Measurements from ENCODE around the gene TPRG1L. TPM values are rescaled to one million over a fixed set of nuclear protein-coding genes. Genes with fewer than 3 reads are reported as not detected.

TPRG1L gene
- total and polyA plus RNA-seq, 2 donors from 2014 or later: 37.1 to 72.4 TPM

DNA sequence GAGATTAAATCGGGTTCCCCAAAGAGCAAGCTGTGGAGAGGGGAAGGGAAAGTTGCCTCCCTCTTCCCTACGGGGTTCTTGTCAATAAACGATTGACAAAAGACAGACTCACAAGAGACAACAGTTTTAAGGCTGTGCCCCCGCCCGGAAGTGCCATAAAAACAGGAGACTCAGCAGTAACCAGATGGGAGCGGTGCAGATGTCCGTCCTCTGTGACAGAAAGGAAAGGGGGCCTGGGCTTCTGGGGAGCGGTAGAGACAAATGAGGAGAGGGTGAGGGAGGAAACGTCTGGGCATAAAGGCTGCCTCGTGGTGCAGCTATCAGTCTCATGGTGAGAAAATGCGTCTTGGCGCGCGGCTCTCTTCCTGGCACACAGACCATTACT, 33.4 kb downstream of the TPRG1L start:
- Histone ChIP-seq H3K36me3 (ENCODE audit: control insufficient read depth in 2 of 3, insufficient read depth in 3 of 3, low read length in 3 of 3) (no peaks in the 10 kb centered on the region), H3K4me1 (ENCODE audit: control insufficient read depth in 2 of 3, insufficient read depth in 2 of 3, low read depth in 1 of 3, low read length in 3 of 3) (no peaks in the 10 kb centered on the region), H3K4me3 (ENCODE audit: low read length in 3 of 3) (no peak overlapping the region), H3K9ac (ENCODE audit: low read length in 3 of 3) (no peak overlapping the region), H3K27ac (ENCODE audit: low read depth in 2 of 2, low read length in 2 of 2) (no peak overlapping the region), H3K9me3 (ENCODE audit: control insufficient read depth in 2 of 3, insufficient read depth in 1 of 3, low read length in 3 of 3) (no peaks in the 10 kb centered on the region), H3K27me3 (ENCODE audit: control insufficient read depth, insufficient read depth, low read length) (peaks cover 15% of the 10 kb centered on the region)
- TF ChIP-seq, protein P1, sequence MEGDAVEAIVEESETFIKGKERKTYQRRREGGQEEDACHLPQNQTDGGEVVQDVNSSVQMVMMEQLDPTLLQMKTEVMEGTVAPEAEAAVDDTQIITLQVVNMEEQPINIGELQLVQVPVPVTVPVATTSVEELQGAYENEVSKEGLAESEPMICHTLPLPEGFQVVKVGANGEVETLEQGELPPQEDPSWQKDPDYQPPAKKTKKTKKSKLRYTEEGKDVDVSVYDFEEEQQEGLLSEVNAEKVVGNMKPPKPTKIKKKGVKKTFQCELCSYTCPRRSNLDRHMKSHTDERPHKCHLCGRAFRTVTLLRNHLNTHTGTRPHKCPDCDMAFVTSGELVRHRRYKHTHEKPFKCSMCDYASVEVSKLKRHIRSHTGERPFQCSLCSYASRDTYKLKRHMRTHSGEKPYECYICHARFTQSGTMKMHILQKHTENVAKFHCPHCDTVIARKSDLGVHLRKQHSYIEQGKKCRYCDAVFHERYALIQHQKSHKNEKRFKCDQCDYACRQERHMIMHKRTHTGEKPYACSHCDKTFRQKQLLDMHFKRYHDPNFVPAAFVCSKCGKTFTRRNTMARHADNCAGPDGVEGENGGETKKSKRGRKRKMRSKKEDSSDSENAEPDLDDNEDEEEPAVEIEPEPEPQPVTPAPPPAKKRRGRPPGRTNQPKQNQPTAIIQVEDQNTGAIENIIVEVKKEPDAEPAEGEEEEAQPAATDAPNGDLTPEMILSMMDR (IDR thresholded peaks at IDR 0.05; ENCODE audit: borderline replicate concordance, extremely low read depth, insufficient read depth): no peak
- intact Hi-C loops (cut with DNase I): no loop called here
- DNase-seq (peak in 1 of 5 donors; percentile 26), FAIRE-seq (no peak)

DNA sequence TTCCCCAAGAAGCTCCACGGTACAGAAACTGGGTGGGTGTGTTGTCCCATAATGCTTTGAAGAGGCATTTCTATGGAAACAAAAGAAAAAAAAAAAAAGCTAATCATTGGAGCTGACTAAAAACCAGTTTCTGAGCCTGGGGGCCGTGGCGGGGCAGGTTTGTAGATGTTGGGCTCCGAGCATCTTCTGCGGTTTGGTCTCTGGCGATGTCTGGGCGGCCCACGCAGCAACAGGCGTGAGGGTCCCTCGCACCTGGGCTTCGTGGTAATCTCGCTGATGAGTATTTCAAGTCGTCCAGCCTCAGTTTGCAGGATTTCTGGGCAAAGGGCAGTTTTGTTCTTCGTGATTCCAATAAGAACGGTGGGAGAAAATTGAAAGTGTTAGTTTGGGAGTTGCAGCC, 34.3 kb downstream of the TPRG1L start:
- TF ChIP-seq, protein P1 (IDR thresholded peaks at IDR 0.05; ENCODE audit: borderline replicate concordance, extremely low read depth, insufficient read depth): no peak
- Histone ChIP-seq H3K9me3 (ENCODE audit: control insufficient read depth in 2 of 3, insufficient read depth in 1 of 3, low read length in 3 of 3) (no peaks in the 10 kb centered on the region), H3K4me1 (ENCODE audit: control insufficient read depth in 2 of 3, insufficient read depth in 2 of 3, low read depth in 1 of 3, low read length in 3 of 3) (no peaks in the 10 kb centered on the region), H3K4me3 (ENCODE audit: low read length in 3 of 3) (no peak overlapping the region), H3K27ac (ENCODE audit: low read depth in 2 of 2, low read length in 2 of 2) (no peak overlapping the region), H3K27me3 (ENCODE audit: control insufficient read depth, insufficient read depth, low read length) (peaks cover 8% of the 10 kb centered on the region), H3K9ac (ENCODE audit: low read length in 3 of 3) (no peak overlapping the region), H3K36me3 (ENCODE audit: control insufficient read depth in 2 of 3, insufficient read depth in 3 of 3, low read length in 3 of 3) (no peaks in the 10 kb centered on the region)
- FAIRE-seq (no peak), DNase-seq (peak in 1 of 5 donors; percentile 48)
- intact Hi-C loops (cut with DNase I): no loop called here

DNA sequence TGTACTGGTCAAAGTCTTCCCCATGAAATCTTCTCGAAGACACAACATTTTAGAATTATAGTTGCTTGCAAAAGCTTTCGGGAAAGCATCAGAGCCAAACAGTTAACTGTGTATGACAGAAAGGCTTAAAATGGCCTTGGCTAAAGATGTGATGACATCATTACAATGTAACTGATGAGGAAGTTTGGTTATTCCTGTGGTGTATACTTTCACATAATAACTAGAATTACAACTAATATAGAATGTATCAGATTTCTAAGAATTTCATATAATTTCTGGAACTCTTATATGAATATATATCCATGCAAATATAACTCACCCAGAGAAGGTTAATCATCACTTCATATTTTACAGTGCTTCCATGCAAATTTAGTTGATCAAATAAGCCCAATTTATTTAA, 35.9 kb downstream of the TPRG1L start:
- Histone ChIP-seq H3K9ac (ENCODE audit: low read length in 3 of 3) (no peak overlapping the region), H3K36me3 (ENCODE audit: control insufficient read depth in 2 of 3, insufficient read depth in 3 of 3, low read length in 3 of 3) (no peaks in the 10 kb centered on the region), H3K9me3 (ENCODE audit: control insufficient read depth in 2 of 3, insufficient read depth in 1 of 3, low read length in 3 of 3) (no peaks in the 10 kb centered on the region), H3K27ac (ENCODE audit: low read depth in 2 of 2, low read length in 2 of 2) (no peak overlapping the region), H3K27me3 (ENCODE audit: control insufficient read depth, insufficient read depth, low read length) (peaks cover 7% of the 10 kb centered on the region), H3K4me1 (ENCODE audit: control insufficient read depth in 2 of 3, insufficient read depth in 2 of 3, low read depth in 1 of 3, low read length in 3 of 3) (no peaks in the 10 kb centered on the region), H3K4me3 (ENCODE audit: low read length in 3 of 3) (no peak overlapping the region)
- TF ChIP-seq, protein P1 (IDR thresholded peaks at IDR 0.05; ENCODE audit: borderline replicate concordance, extremely low read depth, insufficient read depth): no peak
- no peak for FAIRE-seq
- intact Hi-C loops (cut with DNase I): no loop called here
- DNase-seq: no peak

DNA sequence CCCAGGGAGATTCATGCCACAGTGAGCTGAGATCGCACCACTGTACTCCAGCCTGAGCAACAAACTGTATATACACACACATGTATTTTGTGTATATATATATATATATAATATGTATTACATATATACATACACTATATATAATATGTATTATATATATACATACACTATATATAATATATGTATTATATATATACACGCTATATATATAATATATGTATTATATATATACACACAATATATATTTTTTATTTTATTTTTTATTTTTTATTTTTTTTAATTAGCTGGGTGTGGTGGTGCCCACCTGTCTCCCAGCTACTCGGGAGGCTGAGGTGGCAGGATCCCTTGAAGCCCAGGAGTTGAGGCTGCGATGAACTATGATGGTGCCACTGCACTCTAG, 36.8 kb downstream of the TPRG1L start:
- DNase-seq: no peak
- TF ChIP-seq, protein P1 (IDR thresholded peaks at IDR 0.05; ENCODE audit: borderline replicate concordance, extremely low read depth, insufficient read depth): no peak
- Histone ChIP-seq H3K4me1 (ENCODE audit: control insufficient read depth in 2 of 3, insufficient read depth in 2 of 3, low read depth in 1 of 3, low read length in 3 of 3) (no peaks in the 10 kb centered on the region), H3K27ac (ENCODE audit: low read depth in 2 of 2, low read length in 2 of 2) (no peak overlapping the region), H3K4me3 (ENCODE audit: low read length in 3 of 3) (no peak overlapping the region), H3K27me3 (ENCODE audit: control insufficient read depth, insufficient read depth, low read length) (peaks cover 2% of the 10 kb centered on the region), H3K9ac (ENCODE audit: low read length in 3 of 3) (no peak overlapping the region), H3K36me3 (ENCODE audit: control insufficient read depth in 2 of 3, insufficient read depth in 3 of 3, low read length in 3 of 3) (no peaks in the 10 kb centered on the region), H3K9me3 (ENCODE audit: control insufficient read depth in 2 of 3, insufficient read depth in 1 of 3, low read length in 3 of 3) (no peaks in the 10 kb centered on the region)
- intact Hi-C loops (cut with DNase I): no loop called here
- no peak for FAIRE-seq

Measured in kidney (tissue), 14 donors.